Stimulated activated CD8-positive, alpha-beta memory T cell treated with anti-CD3 and anti-CD28 coated beads, Interleukin-2, amount 100 ng/mL, for 1 hour (primary cell): ENCODE measurements around the gene NFKBIE.

ENCODE experiments used
- DNase-seq, 2 donors: peaks; one replicate each; pipeline ENCODE4 v3.0.0-alpha.2; 2020; ENCODE audit warnings: low read depth in 2 of 2

NFKBIE gene

DNA sequence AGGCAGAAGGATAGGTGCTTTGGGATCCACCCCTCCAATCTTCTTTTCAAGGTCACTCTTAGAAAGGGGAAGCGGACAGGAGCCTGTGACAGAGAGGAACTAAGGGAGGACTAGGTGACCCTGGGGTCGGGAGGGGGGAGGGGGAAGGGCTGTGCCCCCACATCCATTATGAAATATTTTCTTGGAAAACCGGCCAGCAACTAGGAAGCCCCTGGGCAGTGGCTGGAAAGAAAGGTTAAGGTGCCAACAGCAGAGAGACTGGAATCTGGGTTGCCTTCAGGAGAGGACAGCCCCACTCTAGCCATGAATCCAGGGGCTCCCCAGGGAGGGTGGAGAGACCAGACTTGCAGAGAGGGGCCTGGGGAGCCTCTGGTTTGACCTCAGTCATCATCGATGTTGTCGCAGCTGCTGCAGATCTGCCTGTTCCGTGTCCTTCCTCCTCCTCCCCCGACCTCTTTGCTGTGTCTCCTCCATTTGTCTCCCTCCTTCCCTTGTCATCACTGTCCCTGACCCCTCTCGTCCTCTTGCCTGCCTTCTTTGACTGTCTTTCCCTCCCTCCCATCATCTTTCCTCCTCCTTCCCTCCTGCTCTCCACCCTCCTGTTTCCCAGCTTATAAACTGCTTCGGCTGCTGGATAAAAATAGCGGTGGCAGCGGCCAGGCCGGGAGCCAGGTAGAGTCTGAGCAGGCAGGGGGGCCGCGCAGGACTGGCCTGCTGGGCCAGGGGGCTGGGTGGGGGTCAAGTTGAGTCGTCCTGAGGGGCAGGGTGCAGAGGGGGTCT is 38.8 kb downstream of the NFKBIE start:
- no peak for DNase-seq

DNA sequence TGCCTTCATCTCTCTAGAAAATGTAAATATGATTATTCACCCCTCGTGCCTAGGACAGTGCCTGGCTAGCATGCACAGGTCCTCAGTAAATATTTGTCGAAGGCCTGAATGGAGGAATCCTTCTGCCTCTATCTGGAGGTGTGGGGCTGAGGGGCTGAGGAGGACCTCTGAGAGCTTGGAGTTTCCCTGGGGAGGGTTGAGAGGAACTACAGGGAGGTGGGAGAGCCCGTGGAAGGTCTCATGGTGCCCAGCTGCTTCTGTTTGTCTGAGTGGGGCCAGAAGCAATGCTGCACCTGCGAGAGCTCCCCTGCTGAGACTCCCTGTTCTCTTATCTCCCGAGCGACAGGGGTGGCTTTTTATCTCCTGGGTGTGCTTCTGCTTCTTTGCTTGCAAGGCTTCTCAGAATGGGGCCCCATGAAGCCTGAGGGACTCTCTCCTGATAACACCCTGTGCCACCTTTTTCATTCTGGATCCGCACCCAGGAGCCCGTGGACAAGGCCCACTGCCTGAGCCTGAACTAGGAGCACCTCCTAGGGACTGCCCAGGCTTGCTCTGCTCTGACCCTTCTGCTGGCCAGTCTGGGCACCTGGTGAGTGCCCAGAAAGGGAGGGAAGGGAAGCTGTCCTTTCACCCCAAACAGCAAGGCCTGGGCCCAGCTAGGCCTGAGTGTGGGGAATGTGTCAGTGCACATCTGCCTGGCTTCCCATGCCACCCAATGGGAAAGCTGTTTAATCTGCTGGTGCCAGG is 39.6 kb downstream of the NFKBIE start:
- DNase-seq = no peak

DNA sequence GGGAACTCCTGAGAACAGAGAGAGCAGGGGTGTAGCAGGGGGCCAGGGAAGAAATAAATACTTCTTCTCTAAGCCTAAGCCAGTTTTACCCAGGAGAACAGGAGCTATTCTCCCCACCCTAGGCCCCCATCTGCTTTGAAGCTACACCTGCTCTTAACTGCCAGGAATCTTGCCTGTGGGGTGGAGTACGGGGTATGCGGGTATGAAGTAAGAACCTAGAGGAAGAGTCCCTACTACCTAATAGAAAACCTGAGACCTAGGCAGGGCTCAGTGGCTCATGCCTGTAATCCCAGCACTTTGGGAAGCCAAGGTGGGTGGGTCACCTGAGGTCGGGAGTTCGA is 40.4 kb downstream of the NFKBIE start:
- no peak for DNase-seq

DNA sequence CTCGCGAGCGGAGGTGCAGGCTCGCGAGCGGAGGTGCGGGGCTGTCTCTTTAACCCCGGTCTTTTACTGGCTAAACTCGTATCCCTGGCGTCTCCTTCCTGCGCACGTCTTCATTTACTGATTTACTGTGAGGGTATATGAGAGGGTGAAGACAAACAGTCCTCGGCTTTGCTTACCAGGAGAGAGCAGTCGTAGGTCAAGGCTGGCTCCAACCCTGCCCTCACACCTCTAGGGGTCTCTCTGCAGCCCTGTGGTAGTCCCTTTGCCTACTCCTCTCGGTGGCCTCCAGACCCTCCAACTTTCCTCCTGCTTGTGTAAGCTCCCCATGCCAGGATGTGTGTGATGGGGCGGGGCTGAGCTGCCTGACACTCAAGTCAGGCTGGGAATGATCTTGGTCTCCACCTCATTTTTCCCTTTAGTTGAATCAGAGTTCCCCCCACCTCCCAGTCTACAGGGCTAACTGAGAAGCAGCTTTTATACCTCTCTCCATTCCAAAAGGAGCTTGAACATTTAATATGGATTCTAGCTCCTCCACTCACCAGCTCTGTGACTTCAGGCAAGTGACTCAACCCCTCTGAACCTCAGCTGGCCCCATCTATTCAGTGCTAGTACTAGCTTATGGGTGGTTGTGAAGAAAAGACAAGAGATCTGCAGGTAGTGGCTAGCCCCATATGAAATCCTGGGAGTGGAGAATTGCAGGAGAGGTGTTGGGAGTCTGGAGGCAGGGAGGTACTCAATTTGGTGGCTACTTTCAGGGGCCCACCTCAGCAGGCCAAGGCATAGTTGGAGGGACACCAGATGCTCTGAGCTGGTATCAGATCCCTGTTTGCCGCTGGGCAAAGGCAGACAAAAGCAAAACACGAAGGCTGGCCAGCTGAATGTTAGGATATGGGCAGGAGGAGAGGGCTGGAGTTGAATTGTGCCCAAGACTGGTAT is 41.1 kb downstream of the NFKBIE start:
- DNase-seq = no peak

DNA sequence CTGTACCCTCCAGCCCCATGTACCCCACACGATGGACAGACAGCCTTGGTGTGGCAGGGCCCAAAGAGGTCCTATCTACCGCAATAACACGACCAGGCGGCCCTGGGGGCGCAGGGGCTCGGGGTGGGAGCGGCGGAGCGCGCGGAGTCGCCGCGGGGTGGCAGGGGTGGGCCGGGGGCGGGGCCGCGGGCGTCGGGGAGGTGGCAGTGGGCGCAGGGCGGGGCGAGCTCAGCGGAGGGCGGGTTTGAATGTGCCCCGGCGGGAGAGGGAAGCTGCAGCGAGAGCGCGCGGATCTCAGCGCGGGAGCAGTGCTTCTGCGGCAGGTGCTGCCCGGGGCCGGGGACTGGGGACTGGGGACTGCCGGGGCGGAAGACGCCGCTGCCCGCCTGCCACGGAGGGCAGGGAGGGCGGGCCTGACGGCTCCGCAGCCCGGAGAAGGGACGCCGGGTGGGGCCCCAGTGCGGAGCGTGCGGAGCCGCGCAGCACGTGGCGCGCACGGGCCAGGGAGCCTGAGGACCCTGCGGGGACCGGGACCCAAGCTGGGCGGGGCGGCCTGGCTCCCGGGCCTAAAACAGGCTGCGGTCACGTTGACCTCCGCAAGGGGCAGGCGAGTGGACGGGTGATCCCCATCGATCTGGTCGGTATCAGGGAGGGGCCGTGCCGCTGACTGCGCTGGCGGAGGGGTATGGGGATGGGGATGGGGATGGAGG is 41.9 kb downstream of the NFKBIE start, which contains the start of gene SLC29A1:
Gene SLC29A1 (plus strand): TSS at position 277 of the 710 bp plus-strand sequence. CDS start 3,719 bp downstream, outside the sequence.
- peak; percentile 62 to 75 for DNase-seq

DNA sequence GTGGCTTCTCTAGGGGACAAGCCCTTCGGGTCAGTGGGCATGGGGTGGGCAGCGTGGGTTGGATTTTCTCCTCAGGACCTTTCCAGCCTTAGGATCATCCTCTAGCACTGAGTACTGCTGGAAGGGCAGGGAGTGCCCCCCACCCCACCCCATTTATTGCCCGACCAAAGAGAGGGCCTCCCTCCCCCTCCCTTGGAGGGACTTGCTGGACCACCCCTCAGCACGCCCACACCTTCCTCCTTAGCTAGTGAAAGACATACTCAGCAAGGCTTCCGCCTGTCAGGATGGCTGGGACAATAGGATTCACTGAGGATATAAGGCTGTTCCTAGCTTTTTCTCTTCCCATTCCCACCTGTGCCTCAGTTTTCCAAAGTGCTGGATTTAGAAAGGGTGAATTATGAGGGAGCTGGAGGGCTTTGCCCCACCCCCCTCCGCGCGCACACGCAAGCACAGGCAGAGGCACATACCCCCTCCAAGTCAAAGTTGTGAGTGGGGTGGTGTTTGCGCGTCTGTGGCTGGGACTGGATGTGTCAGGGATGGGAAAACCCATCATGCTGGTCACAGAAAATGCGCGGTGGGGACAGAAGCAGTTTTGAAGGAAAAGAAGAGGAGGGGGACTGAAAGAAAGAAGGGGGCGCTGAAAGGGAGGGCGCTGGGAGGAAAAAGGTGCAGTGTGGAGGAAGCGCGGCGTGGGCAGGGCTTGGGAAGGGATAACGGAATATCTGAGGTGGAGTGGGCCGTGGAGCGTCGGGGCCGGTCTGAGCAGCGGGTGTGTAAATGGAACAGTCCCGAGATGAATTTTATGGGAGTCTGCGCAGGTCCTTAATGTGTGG is 42.6 kb downstream of the NFKBIE start:
- DNase-seq = no peak

DNA sequence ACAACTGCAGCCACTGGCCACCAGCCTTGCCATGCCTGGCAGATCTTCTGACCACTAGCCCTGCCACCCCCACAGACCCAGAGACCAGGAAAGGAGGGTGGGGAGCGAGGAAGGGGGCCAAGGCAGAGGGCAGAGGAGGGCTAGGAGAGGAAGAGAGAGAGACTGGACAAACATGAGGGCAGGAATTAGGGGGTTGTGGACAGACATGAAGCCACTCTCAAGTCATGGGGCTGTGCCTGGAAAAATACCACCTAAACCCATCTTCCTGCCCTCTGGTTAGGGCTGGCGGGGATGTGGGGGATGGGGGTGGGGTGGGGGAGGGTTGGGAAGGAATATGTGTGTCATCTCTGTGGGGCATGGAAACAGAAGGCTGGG is 43.4 kb downstream of the NFKBIE start:
- DNase-seq = no peak

DNA sequence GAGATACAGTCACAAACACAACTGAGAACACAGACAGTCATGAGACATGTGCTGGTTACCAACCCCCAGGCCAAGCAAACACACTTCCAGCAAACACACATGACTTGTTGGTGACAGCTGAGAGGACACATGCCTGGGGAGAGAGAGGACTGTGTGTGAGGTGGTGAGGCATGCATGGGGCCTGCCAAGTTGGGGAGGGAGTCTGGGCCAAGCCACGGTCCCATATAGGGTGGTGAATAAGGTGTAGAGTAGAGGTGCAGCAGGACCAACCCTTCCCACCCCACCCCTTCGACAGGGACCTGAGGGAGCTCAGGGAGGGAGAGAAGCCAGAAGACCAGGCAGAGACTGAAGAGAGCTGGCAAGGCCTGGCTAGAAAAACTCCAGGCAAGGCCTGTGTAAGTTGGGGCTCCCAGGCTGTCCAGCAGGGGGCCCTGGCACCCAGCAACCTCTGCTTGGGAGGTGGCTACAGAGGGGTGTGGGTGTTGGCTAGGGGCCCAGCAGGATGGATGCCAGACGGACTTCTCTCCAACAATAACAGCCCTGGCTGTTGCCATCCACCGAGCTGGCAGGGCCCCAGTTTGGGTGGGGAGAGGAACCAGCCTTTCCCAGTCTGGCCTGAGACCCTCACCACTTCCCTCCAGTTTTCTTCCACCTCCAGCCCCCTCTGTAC is 43.9 kb downstream of the NFKBIE start:
- peak; percentile 35 to 50 for DNase-seq

DNA sequence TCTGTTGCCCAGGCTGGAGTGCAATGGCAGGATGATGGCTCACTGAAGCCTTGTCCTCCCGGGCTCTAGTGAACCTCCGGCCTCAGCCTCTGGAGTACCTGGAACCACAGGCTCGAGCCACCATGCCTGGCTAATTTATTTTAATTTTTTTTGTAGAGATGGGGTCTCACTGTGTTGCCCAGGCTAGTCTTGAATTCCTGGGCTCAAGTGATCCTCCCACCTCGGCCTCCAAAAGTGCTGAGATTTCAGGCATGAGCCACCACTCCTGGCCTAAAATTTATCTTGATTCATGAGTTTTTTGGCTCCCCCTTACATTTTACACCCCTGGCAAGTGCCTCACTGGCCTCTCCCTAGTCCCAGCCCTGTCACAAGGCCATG is 44.4 kb downstream of the NFKBIE start:
- no peak for DNase-seq

DNA sequence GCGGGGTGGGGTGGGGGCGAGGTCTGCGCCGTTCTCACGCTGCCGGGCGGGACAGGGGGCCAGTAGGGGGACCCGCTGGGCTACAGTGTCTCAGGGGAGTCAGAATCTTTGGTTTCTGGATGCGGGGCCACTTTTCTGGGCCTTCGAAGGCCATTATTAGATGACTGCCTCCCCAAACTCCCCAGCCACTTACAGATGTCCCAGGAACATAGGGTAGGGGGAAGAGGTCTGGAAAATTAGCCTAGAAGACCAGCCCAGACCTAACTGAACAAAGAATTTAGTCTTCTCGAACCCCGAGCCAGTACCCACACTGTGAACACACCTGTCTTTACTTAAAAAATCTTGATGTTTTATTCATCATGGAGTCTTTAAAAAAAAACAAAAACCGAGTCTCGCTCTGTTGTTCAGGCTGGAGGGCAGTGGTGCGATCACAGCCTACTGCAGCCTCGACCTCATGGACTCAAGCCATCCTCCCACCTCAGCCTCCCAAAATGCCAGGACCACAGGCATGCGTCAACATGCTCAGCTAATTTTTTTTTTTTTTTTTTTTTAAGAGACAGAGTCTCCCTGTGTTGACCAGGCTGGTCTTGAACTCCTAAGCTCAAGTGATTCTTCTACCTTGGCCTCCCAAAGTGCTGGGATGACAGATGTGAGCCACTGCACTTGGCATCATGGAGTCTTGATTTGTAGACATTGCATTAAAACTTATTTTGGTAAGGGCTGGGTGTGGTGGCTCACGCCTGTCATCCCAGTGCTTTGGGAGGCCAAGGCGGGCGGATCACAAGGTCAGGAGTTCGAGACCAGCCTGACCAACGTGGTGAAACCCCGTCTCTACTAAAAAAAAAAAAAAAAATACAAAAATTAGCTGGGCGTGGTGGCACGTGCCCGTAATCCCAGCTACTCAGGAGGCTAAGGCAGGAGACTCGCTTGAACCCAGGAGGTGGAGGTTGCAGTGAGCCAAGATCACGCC is 45.3 kb downstream of the NFKBIE start:
- DNase-seq = no peak

DNA sequence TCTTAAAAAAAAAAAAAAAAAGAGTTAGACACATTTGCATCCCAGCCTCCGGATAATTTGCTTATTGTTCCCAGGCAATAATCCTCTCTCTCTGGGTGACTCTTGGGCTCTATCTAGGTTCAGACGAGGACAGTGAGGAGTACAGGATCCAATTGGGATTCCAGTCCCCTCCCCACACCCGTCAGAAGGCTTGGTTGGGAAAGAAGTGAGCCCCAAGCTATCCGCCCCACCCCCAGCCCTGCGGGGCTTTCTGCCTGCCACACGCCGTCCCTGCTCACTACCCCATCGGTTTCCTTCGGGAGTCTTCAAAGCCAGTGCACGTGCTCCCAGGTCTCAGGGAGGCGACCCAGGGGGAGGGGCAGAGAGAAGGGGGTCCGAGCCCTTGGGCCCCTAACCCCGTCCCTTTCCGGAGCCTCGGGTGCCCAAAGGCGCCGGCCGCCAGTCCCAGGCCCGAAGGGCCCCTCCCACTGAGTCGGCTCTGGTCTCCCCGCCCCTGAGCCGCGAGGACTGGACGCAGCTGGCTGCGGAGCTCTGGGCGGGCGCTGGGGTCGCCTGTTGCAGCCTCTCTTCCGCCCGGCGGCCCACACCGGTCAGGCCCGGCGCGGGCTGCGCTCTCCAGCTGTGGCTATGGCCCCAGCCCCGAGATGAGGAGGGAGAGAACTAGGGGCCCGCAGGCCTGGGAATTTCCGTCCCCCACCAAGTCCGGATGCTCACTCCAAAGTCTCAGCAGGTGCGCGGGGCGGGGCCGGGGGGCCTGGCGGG is 46.1 kb downstream of the NFKBIE start:
- DNase-seq = no peak

DNA sequence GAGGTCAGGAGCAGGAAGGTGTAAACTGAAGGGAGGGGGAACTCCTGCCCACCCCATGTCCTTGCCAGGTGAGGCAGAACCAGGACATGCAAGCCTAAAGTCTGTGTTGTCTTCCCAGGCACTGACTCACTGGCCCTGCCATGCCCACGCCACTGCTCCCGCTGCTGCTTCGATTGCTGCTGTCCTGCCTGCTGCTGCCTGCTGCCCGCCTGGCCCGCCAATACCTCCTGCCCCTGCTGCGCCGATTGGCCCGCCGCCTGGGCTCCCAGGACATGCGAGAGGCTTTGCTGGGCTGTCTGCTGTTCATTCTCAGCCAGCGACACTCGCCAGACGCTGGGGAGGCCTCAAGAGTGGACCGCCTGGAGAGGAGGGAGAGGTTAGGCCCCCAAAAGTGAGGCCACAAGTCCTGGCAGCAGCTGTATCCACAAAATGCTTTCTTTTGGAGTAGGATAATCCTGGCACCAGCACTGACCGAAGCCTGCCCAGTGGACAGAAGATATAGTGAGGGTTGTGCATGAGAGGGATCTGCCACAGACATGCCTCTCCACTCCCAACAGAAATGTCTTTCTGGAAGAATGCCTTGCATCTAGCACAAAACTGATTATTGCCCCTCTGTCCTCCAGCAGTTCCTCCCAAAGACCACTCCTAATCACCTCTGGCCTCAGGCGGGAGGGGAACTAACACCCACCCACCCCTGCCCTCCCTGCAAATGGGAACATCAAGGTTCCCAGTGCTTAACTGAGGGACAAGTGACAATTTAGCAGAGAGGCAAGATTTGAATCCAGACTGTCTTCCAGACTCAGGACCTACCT is 47.8 kb downstream of the NFKBIE start:
- DNase-seq = no peak

DNA sequence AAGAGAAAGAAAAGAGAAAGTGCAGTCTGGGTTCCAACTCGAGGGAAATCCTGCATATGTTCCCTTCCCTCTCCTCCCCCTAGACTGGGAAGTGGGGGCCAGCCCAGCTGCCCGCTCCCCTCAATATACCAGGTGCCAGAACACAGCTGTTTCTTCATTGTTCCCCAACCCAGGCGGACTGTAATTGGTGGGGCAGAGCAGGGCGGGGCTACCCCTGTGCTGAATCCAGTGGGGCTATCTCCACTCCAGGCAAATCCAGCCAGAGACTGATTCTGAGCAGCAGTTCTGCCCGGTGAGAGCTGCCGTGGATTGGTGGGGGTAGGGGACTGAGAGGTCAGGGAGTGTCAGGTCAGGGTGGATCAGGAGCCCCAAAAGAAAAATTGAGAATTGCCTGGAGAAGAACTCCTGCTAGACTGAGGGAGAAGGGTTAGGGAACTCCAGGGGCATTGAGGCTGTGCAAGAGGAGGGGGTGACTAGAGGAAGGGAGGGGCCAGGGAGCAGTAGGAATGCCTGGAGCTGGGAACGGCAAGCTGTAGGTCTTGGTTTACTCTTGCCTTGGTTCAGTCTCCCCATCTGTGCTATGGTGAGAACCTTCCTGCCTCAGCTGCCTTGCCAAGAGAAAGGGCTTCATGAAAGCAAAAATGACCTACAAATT is 48.5 kb downstream of the NFKBIE start, which contains the start of gene MYMX:
Gene MYMX (plus strand): TSS at position 250 of the 655 bp plus-strand sequence. CDS start 546 bp downstream, outside the sequence.
- DNase-seq = no peak

DNA sequence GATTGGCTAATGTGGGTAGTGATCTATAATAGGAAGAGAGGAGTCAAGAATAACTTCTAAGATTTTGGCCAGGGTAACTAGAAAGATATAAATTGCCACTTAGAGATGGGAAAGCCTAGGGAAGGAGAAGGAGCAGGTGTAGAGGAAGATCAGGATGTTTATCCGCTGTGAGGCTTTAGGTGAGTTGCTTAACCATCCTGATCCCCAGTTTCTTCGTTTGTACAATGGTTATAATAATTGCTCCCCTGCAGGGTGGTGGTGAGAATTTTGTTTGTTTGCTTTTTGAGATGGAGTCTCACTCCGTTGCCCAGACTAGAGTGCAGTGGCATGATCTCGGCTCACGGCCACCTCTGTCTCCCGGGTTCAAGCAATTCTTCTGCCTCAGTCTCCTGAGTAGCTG is 51.0 kb downstream of the NFKBIE start:
- DNase-seq = no peak

DNA sequence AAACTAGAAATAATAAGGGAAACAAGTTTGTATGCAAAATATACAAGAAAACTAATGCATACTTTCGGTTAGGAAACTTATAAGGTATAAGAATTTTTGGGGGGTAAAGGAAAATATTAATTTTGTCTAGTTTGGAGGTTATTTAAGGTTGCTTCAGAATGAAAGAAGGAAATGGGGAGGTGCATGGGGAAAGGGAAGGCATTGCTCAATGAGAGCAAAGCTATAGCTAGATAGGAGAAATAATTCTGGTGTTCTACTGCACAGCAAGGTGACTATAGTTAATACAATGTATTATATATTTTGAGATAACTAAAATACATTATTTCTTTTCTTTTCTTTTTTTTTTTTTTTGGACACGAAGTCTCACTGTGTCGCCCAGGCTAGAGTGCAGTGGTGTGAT is 54.1 kb downstream of the NFKBIE start:
- DNase-seq = no peak
